GM21619 (cell line): ENCODE results near the gene STARD7.
"Not testable (repeated sequence)": the region's sequence is repeated elsewhere in the genome, so short reads cannot be mapped to it uniquely, and the experiment has no call there.

Experiments used
- ATAC-seq: cut with Tn5 transposase; IDR thresholded peaks from one replicate; pipeline ENCODE4 v1.9.1; 2021; ENCODE audit not compliant: unreplicated experiment

STARD7 gene

GRCh38 chr2:96164459-96165184, 44.0 kb downstream of the STARD7 start:
- peak; percentile 69 for ATAC-seq

- peak; percentile 54 for ATAC-seq
These were observed 44.7 kb downstream of the STARD7 start for GRCh38 chr2:96163768-96164429.

GRCh38 chr2:96163415-96163767, 45.2 kb downstream of the STARD7 start:
- ATAC-seq: no peak

- ATAC-seq: no peak
These were observed 46.7 kb downstream of the STARD7 start for GRCh38 chr2:96161898-96162297.

GRCh38 chr2:96160366-96160765, 48.3 kb downstream of the STARD7 start:
- not testable (repeated sequence) for ATAC-seq

GRCh38 chr2:96159084-96159830, 49.4 kb downstream of the STARD7 start:
- no peak for ATAC-seq

- ATAC-seq: no peak
These were observed 50.1 kb downstream of the STARD7 start for GRCh38 chr2:96158554-96158940.

GRCh38 chr2:96157649-96158553, 50.7 kb downstream of the STARD7 start:
- ATAC-seq: peak; percentile 59

GRCh38 chr2:96156926-96157648, 51.5 kb downstream of the STARD7 start:
- peak; percentile 34 for ATAC-seq

GRCh38 chr2:96156011-96156820, 52.4 kb downstream of the STARD7 start:
- no peak for ATAC-seq

- ATAC-seq: no peak
These were observed 53.9 kb downstream of the STARD7 start for GRCh38 chr2:96154506-96155380.

- ATAC-seq: no peak
These were observed 54.6 kb downstream of the STARD7 start for GRCh38 chr2:96153991-96154431.

- ATAC-seq: no peak
These were observed 55.3 kb downstream of the STARD7 start for GRCh38 chr2:96153291-96153713.

- no peak for ATAC-seq
These were observed 56.1 kb downstream of the STARD7 start for GRCh38 chr2:96152304-96153161.

- no peak for ATAC-seq
These were observed 56.9 kb downstream of the STARD7 start for GRCh38 chr2:96151595-96152303.

GRCh38 chr2:96150791-96151594, 57.6 kb downstream of the STARD7 start:
- no peak for ATAC-seq
